NCI-H1048 (cell line): ENCODE data around the gene MTR.

Experiments
- DNase-seq: peaks from one replicate; lab custom pipeline; 2025; lab: John Stamatoyannopoulos, UW

The MTR gene

GRCh38 chr1:236864996-236865817 lies 70.1 kb downstream of the MTR start:
- no peak for DNase-seq

GRCh38 chr1:236865818-236866155 lies 70.7 kb downstream of the MTR start:
- DNase-seq = no peak

- no peak for DNase-seq
Observed at GRCh38 chr1:236868625-236869467, 73.8 kb downstream of the MTR start.

- no peak for DNase-seq
Observed at GRCh38 chr1:236869911-236870310, 74.8 kb downstream of the MTR start.

- no peak for DNase-seq
Observed at GRCh38 chr1:236870721-236871120, 75.6 kb downstream of the MTR start.

GRCh38 chr1:236872075-236872666 lies 77.1 kb downstream of the MTR start:
- no peak for DNase-seq

GRCh38 chr1:236875975-236876374 lies 80.9 kb downstream of the MTR start:
- no peak for DNase-seq

- no peak for DNase-seq
Observed at GRCh38 chr1:236877661-236878060, 82.6 kb downstream of the MTR start.

- DNase-seq = no peak
Observed at GRCh38 chr1:236880209-236880608, 85.1 kb downstream of the MTR start.

GRCh38 chr1:236882678-236883077 lies 87.6 kb downstream of the MTR start:
- no peak for DNase-seq

- DNase-seq = no peak
Observed at GRCh38 chr1:236886199-236886598, 91.1 kb downstream of the MTR start.

- DNase-seq = no peak
Observed at GRCh38 chr1:236887081-236887480, 92.0 kb downstream of the MTR start.

- DNase-seq = no peak
Observed at GRCh38 chr1:236888126-236888525, 93.0 kb downstream of the MTR start.

GRCh38 chr1:236888903-236889302 lies 93.8 kb downstream of the MTR start:
- no peak for DNase-seq

GRCh38 chr1:236890152-236891056 lies 95.3 kb downstream of the MTR start:
- no peak for DNase-seq

GRCh38 chr1:236893626-236894545 lies 98.8 kb downstream of the MTR start:
- no peak for DNase-seq

GRCh38 chr1:236895665-236896387 lies 100.7 kb downstream of the MTR start:
- DNase-seq = no peak

- no peak for DNase-seq
Observed at GRCh38 chr1:236896716-236897115, 101.6 kb downstream of the MTR start.

GRCh38 chr1:236904892-236905741 lies 110.0 kb downstream of the MTR start:
- no peak for DNase-seq
